ENCODE measurements around the gene GTSE1.

GTSE1 gene

DNA sequence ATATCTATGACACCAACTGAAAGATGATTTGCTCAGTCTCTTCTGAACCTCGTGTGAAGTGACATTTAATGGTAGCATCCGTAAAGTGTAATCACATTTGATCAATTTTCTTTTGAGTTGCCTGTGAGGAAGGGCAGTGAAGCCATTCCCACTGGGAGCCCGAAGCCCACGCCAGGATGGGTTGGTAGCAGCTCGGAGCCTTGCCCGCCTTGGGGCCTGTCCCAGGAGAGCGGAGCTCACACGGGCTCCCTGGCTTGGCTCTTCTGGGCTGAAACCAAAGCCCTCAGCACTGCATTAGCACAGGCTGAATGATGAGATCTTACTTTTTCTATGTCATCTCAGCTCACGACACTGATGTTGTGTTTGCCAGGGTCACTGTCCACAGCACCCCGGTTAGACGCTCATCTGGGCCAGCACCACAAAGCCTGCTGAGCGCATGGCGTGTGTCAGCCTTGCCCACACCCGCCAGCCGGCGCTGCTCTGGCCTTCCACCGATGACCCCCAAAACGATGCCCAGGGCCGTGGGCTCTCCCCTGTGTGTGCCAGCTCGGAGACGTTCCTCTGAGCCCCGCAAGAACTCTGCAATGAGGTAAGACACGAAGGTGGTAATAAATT lies 29.5 kb downstream of the GTSE1 start:
- TF ChIP-seq, protein P1, sequence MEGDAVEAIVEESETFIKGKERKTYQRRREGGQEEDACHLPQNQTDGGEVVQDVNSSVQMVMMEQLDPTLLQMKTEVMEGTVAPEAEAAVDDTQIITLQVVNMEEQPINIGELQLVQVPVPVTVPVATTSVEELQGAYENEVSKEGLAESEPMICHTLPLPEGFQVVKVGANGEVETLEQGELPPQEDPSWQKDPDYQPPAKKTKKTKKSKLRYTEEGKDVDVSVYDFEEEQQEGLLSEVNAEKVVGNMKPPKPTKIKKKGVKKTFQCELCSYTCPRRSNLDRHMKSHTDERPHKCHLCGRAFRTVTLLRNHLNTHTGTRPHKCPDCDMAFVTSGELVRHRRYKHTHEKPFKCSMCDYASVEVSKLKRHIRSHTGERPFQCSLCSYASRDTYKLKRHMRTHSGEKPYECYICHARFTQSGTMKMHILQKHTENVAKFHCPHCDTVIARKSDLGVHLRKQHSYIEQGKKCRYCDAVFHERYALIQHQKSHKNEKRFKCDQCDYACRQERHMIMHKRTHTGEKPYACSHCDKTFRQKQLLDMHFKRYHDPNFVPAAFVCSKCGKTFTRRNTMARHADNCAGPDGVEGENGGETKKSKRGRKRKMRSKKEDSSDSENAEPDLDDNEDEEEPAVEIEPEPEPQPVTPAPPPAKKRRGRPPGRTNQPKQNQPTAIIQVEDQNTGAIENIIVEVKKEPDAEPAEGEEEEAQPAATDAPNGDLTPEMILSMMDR (IDR thresholded peaks at IDR 0.05; ENCODE audit: control insufficient read depth, insufficient read depth, low read depth, low read length, missing control alignments) = no peak

DNA sequence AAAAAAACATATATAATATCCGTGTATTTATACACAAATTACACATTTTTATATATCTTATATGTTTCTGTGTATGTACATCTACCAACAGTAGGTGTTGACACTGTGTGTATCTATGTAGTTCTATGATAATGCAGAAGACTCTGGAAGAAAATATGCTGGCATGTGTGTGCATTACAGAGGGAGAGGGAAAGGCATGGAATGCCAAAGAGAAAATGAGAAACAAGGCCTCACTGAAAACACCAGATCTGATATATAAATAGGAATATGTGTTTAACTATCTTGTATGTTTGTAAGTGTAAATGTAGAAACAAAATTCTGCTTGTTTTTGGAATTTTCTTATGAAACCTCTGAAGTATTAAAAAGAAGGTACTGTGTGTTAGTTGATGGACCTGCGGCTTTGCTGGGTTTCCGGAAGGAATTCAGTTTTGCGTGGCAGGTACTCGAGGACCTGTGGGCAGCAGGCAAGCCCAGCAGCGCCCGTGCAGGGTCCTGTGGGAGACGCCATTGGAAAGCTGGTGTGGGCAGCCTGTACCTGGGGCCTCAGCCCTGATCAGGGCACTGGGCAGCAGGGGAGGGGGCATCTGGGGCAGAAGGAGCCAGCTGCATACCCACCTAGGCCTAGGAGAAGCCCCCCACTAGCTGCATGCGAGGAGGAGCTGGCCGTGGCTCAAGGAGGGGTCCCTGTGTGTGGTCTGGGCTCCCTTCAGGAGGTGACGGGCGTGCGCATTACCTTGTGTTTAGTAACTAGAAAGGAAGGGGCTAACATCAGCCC lies 31.2 kb downstream of the GTSE1 start:
- no peak overlapping the region for H3K4me3 ChIP-seq (ENCODE audit: control insufficient read depth, low read depth, low read length)
- TF ChIP-seq, protein P1 (IDR thresholded peaks at IDR 0.05; ENCODE audit: control insufficient read depth, insufficient read depth, low read depth, low read length, missing control alignments) = no peak
- no peak for DNase-seq (ENCODE audit: low read depth)

More for the DNA sequence above, 29.5 kb downstream of the GTSE1 start:
- no peak for DNase-seq (ENCODE audit: low read depth)
- H3K4me3 ChIP-seq (ENCODE audit: control insufficient read depth, low read depth, low read length) = no peak overlapping the region

DNA sequence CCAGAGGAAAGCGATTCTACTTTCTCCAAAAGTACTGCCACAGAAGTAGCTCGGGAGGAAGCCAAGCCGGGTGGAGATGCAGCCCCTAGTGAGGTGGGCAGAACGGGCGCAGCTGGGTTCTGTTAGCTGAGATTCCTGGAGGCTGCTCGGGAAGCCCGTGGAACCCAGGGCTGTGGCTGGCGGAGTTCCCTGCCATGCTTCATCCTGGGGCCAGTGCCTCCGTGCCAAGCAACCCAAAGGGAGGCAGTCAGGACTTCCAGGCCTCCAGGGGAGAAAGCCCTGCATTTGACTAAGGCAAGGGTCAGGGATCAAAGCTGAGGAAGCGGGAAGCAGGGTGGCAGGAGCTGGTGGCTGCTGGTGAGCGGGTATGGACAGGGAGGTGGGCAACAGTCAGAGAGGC lies 32.1 kb downstream of the GTSE1 start:
- no peak for DNase-seq (ENCODE audit: low read depth)
- H3K4me3 ChIP-seq (ENCODE audit: control insufficient read depth, low read depth, low read length) = no peak overlapping the region
- TF ChIP-seq, protein P1 (IDR thresholded peaks at IDR 0.05; ENCODE audit: control insufficient read depth, insufficient read depth, low read depth, low read length, missing control alignments) = no peak

DNA sequence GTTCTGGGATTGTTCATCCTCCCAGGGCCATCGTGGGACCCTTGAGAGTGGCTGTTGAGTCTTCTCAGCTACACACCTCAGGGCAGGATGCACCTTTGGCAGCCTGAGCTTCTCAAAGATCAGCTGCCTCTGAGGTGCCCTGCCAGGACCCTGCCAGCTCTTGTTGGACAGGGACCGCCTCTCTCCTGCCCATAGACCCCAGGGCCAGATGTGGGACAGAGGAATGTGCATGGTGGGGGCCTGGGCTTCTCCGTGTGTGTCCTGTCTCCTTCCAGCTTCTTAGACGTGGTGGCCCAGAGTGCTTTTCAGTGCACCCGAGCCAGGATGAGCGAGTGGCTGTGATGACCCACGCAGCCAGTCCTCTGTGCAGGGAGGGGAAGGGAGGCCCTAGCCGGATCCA lies 32.9 kb downstream of the GTSE1 start:
- TF ChIP-seq, protein P1 (IDR thresholded peaks at IDR 0.05; ENCODE audit: control insufficient read depth, insufficient read depth, low read depth, low read length, missing control alignments) = no peak
- H3K4me3 ChIP-seq (ENCODE audit: control insufficient read depth, low read depth, low read length) = no peak overlapping the region
- DNase-seq (ENCODE audit: low read depth) = no peak

DNA sequence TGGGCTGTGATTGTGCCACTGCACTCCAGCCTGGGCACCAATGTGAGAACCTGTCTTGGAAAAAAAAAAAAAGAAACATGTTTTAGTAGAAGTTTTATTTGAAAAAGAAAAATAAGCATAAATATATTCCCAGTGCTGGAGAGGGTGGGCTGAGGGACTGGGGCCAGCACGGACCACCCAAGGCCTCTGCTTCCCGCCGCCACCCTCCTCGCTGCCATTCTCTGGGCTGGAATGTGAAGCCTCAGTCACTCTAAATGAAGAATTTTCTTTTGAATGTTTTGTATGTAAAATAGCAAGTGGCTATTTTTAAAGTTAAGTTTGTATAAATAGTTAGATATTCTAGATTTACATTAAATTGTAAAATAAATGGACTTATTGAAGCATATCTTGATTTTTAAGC lies 33.8 kb downstream of the GTSE1 start:
- TF ChIP-seq, protein P1 (IDR thresholded peaks at IDR 0.05; ENCODE audit: control insufficient read depth, insufficient read depth, low read depth, low read length, missing control alignments) = no peak
- no peak overlapping the region for H3K4me3 ChIP-seq (ENCODE audit: control insufficient read depth, low read depth, low read length)
- DNase-seq (ENCODE audit: low read depth) = no peak

DNA sequence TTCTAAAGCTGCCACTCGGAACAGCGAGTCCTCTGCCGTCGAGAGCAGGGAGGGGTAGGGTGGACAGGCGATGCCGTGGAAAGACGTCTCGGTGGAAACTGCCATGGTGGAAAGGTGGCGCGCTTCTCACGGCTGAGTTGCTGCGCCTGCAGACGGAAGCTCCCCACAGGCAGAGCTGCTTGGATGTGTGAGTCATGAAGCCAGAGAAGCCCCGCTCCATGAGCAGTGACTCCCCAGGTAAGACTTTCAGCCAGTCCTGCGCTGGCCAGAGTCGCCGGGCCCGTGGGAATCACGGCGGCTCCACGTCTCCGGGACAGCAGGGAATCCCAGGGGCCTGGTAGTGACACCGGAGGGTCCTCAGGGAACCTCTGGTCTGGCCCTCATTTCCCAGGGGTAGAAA lies 34.8 kb downstream of the GTSE1 start:
- TF ChIP-seq, protein P1 (IDR thresholded peaks at IDR 0.05; ENCODE audit: control insufficient read depth, insufficient read depth, low read depth, low read length, missing control alignments) = no peak
- DNase-seq (ENCODE audit: low read depth) = no peak
- H3K4me3 ChIP-seq (ENCODE audit: control insufficient read depth, low read depth, low read length) = no peak overlapping the region

Measured in AG09309 (cell line).